A549 treated with AZD9567 at 1 μM for 4 hours (cell line): Measurements from ENCODE around the gene MAGEB1. TPM values are rescaled to one million over a fixed set of nuclear protein-coding genes. Genes with fewer than 3 reads are reported as not detected.

Experiments
- total RNA-seq: library from RNA; stranded (reverse); fragments of 200-300 nt; extraction: Qiagen RNA extraction; gene quantifications from 5 replicates; pipeline ENCODE4 v1.2.3, GENCODE V29; 2022; ENCODE audit not compliant: insufficient read depth

MAGEB1 gene, protein sequence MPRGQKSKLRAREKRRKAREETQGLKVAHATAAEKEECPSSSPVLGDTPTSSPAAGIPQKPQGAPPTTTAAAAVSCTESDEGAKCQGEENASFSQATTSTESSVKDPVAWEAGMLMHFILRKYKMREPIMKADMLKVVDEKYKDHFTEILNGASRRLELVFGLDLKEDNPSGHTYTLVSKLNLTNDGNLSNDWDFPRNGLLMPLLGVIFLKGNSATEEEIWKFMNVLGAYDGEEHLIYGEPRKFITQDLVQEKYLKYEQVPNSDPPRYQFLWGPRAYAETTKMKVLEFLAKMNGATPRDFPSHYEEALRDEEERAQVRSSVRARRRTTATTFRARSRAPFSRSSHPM
- not detected in 5 replicates for total RNA-seq

DNA sequence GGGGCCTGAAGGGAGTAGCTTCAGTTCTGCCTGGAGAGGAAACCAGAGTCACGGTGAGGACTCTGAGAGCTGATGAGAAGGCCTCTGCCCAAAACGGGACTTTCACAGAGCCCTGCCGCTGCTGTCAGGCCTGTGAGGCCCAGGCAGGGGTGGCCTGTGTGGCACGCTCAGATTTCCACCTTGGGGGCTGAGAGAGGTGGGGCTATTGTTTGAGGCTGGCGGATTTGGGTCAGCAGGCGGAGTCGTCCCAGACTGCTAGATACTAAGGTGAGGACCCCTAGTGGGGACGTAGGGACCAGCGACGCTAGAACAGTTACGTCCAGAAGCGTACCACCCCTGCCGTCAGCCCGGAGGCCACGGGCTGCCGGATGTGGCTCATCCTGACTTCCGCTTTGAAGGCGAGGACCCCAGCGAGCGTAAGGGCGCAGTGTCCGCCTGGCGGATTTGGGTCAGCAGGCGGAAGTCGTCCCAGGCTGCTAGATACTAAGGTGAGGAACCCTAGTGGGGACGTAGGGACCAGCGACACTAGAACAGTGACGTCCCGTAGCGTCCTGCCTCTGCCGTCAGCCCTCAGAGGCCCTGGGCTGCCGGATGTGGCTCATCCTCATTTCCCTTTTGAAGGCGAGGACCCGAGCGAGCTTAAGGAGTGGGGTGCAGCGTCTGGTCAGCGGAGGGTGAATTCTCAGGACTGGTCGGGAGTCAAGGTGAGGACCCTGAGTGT, at the start of gene MAGEB1:
TSS of gene MAGEB1 (plus strand) at position 378 of the 721 bp plus-strand sequence. CDS start 3,348 bp downstream, outside the sequence.

DNA sequence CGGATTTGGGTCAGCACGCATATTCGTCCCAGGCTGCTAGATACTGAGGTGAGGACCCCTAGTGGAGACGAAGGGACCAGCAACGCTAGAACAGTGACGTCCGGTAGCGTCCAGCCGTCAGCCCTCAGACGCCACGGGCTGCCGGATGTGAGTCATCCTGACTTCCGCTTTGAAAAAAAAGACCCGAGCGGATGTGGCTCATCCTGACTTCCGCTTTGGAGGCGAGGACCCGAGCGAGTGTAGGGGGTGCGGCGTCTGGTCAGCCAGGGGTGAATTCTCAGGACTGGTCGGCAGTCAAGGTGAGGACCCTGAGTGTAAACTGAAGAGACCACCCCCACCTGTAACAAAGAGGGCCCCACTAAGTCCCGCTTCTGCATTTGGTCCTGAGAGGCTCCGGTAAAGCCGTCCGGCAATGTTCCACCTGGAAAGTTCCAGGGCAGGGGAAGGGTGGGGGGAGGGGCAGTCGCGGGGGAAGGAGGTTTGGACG, 31.5 kb upstream of the MAGEB1 start, which contains the start of gene MAGEB2:
TSS of gene MAGEB2 (plus strand) at position 207 of the 487 bp plus-strand sequence. CDS start 3,018 bp downstream, outside the sequence.

DNA sequence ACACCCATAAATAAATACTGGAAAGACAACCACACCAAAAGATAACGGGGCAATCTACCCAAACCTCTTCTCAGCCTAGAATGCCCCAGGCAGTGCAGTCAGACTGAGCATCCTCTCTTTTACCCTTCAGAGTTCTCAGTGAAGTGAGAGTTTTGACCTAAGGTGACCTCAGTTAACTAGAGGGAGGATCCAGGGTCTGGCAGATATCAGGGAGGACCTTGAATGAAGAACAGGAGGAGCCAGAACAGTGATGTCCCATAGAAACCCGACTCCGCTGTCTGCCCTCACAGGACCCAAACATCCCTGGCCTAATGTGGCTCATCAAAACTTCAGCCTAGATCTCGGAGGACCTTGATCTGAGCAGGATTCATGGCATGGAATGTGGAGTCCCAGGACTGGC, 16.6 kb upstream of the MAGEB1 start, which contains the start of gene MAGEB3:
TSS of gene MAGEB3 (plus strand) at position 263 of the 400 bp plus-strand sequence. CDS start 5,268 bp downstream, outside the sequence.

DNA sequence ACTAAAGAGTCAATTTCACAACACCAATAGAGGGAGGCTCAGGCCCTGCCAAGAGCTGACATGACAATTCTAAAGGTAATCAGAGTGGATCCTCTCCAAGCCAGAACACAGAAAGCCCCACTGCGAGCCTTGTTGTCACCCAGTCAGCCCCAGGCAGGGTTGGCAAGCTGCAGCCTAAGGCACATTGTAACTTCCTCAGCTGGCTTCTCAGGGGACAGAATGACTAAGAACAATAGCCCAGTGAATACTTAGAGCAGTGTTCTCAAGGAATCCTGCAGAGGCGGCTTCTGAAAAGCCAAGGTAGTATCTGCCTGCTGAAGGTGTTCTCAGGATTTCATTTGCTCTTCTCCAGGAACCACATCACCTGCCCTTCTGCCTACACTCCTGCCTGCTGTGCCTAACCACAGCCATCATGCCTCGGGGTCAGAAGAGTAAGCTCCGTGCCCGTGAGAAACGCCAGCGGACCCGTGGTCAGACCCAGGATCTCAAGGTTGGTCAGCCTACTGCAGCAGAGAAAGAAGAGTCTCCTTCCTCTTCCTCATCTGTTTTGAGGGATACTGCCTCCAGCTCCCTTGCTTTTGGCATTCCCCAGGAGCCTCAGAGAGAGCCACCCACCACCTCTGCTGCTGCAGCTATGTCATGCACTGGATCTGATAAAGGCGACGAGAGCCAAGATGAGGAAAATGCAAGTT, 5.1 kb upstream of the MAGEB1 start, which contains the start of gene MAGEB4:
TSS of gene MAGEB4 (plus strand) at position 277 of the 692 bp plus-strand sequence. CDS start at position 413, 136 bp downstream.

Other genes with a start within 250 kb of the MAGEB1 start
- 1.3 TPM in 1 of 5 replicates, not detected in the others for gene MAGEB2, start 31.6 kb upstream of the MAGEB1 start, total RNA-seq
- gene MAGEB3, start 16.5 kb upstream of the MAGEB1 start, total RNA-seq, result not detected in 5 replicates
- not detected in 5 replicates for gene MAGEB4, start 5.1 kb upstream of the MAGEB1 start, total RNA-seq
- gene NR0B1, start 62.2 kb downstream of the MAGEB1 start, total RNA-seq, result 16.3 to 29.6 TPM (median 19.6 TPM) in 5 replicates